ENCODE results near the gene FAAH2.
"Not testable (repeated sequence)": the region's sequence is repeated elsewhere in the genome, so short reads cannot be mapped to it uniquely, and the experiment has no call there.

The FAAH2 gene
- total RNA-seq: 15.6 to 27.3 reads per million in 2 donors

- peak; percentile 19 to 77 (median 55) for DNase-seq
These were observed at the start of gene FAAH2 for GRCh38 chrX:57286507-57287251. Gene FAAH2, plus strand, starts transcription at chrX:57286706. Its CDS starts 120 bp downstream, at chrX:57286826.

GRCh38 chrX:57241967-57242366, 44.5 kb upstream of the FAAH2 start:
- no peak for DNase-seq

- no peak for DNase-seq
These were observed 34.5 kb upstream of the FAAH2 start for GRCh38 chrX:57251965-57252364.

GRCh38 chrX:57265126-57265525, 21.4 kb upstream of the FAAH2 start:
- no peak for DNase-seq

- DNase-seq: no peak
These were observed 20.2 kb upstream of the FAAH2 start for GRCh38 chrX:57266275-57266674.

- DNase-seq: no peak
These were observed 19.6 kb upstream of the FAAH2 start for GRCh38 chrX:57266871-57267270.

- no peak for DNase-seq
These were observed 19.2 kb upstream of the FAAH2 start for GRCh38 chrX:57267308-57267707.

- no peak for DNase-seq
These were observed 15.5 kb upstream of the FAAH2 start for GRCh38 chrX:57270980-57271379.

- peak in 1 of 5 experiments; percentile 81 for DNase-seq
These were observed 3.9 kb upstream of the FAAH2 start for GRCh38 chrX:57282568-57282967.

- DNase-seq: no peak
These were observed 1.5 kb upstream of the FAAH2 start for GRCh38 chrX:57285001-57285400.

GRCh38 chrX:57289089-57289488, 2.6 kb downstream of the FAAH2 start:
- peak in 1 of 5 experiments; percentile 35 for DNase-seq

GRCh38 chrX:57294961-57295360, 8.5 kb downstream of the FAAH2 start:
- peak in 1 of 5 experiments; percentile 19 for DNase-seq

GRCh38 chrX:57295679-57296078, 9.2 kb downstream of the FAAH2 start:
- DNase-seq: not testable (repeated sequence)

GRCh38 chrX:57313583-57314215, 27.2 kb downstream of the FAAH2 start:
- DNase-seq: peak in 1 of 5 experiments; percentile 40

- peak in 1 of 5 experiments; percentile 2 for DNase-seq
These were observed 42.5 kb downstream of the FAAH2 start for GRCh38 chrX:57329008-57329407.

GRCh38 chrX:57335790-57336189, 49.3 kb downstream of the FAAH2 start:
- peak in 1 of 5 experiments; percentile 20 for DNase-seq

GRCh38 chrX:57353472-57354132, 67.1 kb downstream of the FAAH2 start:
- peak in 1 of 5 experiments; percentile 62 for DNase-seq

GRCh38 chrX:57364145-57364544, 77.6 kb downstream of the FAAH2 start:
- DNase-seq: no peak

GRCh38 chrX:57366430-57366829, 79.9 kb downstream of the FAAH2 start:
- no peak for DNase-seq

GRCh38 chrX:57367649-57368048, 81.1 kb downstream of the FAAH2 start:
- DNase-seq: no peak

- DNase-seq: no peak
These were observed 81.7 kb downstream of the FAAH2 start for GRCh38 chrX:57368158-57368557.

GRCh38 chrX:57379296-57379695, 92.8 kb downstream of the FAAH2 start:
- peak in 1 of 5 experiments; percentile 73 for DNase-seq

GRCh38 chrX:57380026-57380796, 93.7 kb downstream of the FAAH2 start:
- peak in 1 of 5 experiments; percentile 85 for DNase-seq

Measured in T-helper 2 cell (primary cell).